CD4-positive, alpha-beta T cell (primary cell): ENCODE measurements around the gene TEKT5. TPM values are rescaled to one million over a fixed set of nuclear protein-coding genes. Genes with fewer than 3 reads are reported as not detected.

Experiments
- ATAC-seq: fragments of 200-7000 bp; cut with Tn5 transposase; one replicate; pipeline ENCODE4 v1.10.0; 2022; ENCODE audit warnings: mild to moderate bottlenecking; ENCODE audit not compliant: poor library complexity
- CTCF ChIA-PET: fragments of 350-600 bp; sonication (Branson Sonifier 250); formaldehyde crosslinking; loops from one replicate; lab custom pipeline; 2021; ENCODE audit warnings: antibody characterized with exemption, inconsistent platforms; lab: Charles Lee
- POLR2A ChIA-PET: fragments of 350-600 bp; sonication (Branson Sonifier 250); formaldehyde crosslinking; loops from one replicate; lab custom pipeline; 2021; ENCODE audit warnings: antibody characterized with exemption, inconsistent platforms; lab: Charles Lee
- DNase-seq, 14 experiments: peaks; one replicate each; pipeline ENCODE4 v3.0.0-alpha.2; 2013 to 2020; ENCODE audit warnings: mixed read lengths in 2 of 14
- H3K27ac ChIP-seq, 2 donors: one replicate each; pipeline versions ENCODE4 v1.5.1 to v1.7.0; 2013; ENCODE audit warnings: low read length in 2 of 2, low read depth in 1 of 2, mild to moderate bottlenecking in 1 of 2
- H3K27me3 ChIP-seq, 2 experiments: 1 replicate in 1 of 2; 2 replicates in 1 of 2; pipeline versions ENCODE4 v1.6.1 to v1.7.0; 2013; ENCODE audit warnings: low read length in 2 of 2, control low read depth in 1 of 2, mild to moderate bottlenecking in 1 of 2, moderate library complexity in 1 of 2; ENCODE audit not compliant: insufficient read depth in 2 of 2, control insufficient read depth in 1 of 2
- H3K36me3 ChIP-seq: one replicate; pipeline ENCODE4 v1.6.1; 2013; ENCODE audit warnings: low read length, control low read depth; ENCODE audit not compliant: insufficient read depth
- H3K4me1 ChIP-seq: one replicate; pipeline ENCODE4 v1.6.1; 2013; ENCODE audit warnings: low read length, control low read depth; ENCODE audit not compliant: insufficient read depth
- H3K4me3 ChIP-seq: one replicate; pipeline ENCODE4 v1.5.1; 2013; ENCODE audit warnings: mild to moderate bottlenecking, low read length, moderate library complexity
- H3K9me3 ChIP-seq, 2 experiments: 1 replicate in 1 of 2; 2 replicates in 1 of 2; pipeline versions ENCODE4 v1.6.1 to v1.7.0; 2013; ENCODE audit warnings: low read length in 2 of 2, mild to moderate bottlenecking in 2 of 2, control low read depth in 1 of 2, moderate library complexity in 1 of 2; ENCODE audit not compliant: control insufficient read depth in 1 of 2, insufficient read depth in 1 of 2
- H3K27ac Mint-ChIP-seq: one replicate; pipeline ENCODE4 v1.8.0; 2020; ENCODE audit warnings: mixed read lengths
- H3K27me3 Mint-ChIP-seq: one replicate; pipeline ENCODE4 v1.8.0; 2021; ENCODE audit warnings: mixed read lengths
- H3K36me3 Mint-ChIP-seq: one replicate; pipeline ENCODE4 v1.8.0; 2021; ENCODE audit warnings: low read depth, mixed read lengths
- H3K4me1 Mint-ChIP-seq: one replicate; pipeline ENCODE4 v1.8.0; 2021; ENCODE audit warnings: low read depth, mixed read lengths
- H3K4me3 Mint-ChIP-seq: one replicate; pipeline ENCODE4 v1.8.0; 2020; ENCODE audit warnings: mild to moderate bottlenecking, mixed read lengths
- H3K9me3 Mint-ChIP-seq: one replicate; pipeline ENCODE4 v1.8.0; 2020; ENCODE audit warnings: mixed read lengths
- CTCF ChIP-seq: fragments of 200-600 bp; IDR thresholded peaks from one replicate; pipeline ENCODE4 v1.8.0; 2022; ENCODE audit warnings: antibody characterized with exemption, mild to moderate bottlenecking
- intact Hi-C, 2 experiments: fragments of 100-400 bp; cut with DNase I in 1 of 2; cut with micrococcal nuclease in 1 of 2; formaldehyde crosslinking; loops; one replicate each; pipeline versions ENCODE4 v1.15.1 to v1.9.0; 2023 to 2025; cut with DNase I, micrococcal nuclease
- total RNA-seq, 174 experiments: library from RNA in 2 of 174; stranded (reverse) in 2 of 174; gene quantifications; one replicate each; pipeline ENCODE4 v1.2.3 and lab custom pipeline; 2021 to 2026

The TEKT5 gene
- total RNA-seq, 2 experiments from 2014 or later = not detected

DNA sequence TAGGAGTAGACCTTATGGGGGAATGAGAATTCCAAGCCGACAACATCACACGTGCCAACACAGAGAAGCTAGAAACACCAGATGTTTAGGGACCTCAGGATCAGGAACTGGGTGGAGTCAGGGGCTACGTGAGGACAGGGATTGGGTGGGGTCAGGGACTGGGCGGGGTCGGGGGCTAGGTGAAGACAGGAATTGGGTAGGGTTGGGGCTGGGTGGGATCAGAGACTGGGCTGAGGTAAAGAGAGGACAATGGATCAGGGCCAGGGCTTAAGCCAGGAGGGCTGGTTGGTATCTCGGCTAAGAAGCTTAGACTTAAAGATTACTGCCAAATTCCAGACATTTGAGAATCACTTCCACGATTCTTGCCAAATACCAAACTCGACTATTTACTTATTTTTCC is 11.6 kb downstream of the TEKT5 start:
- no peak overlapping the region for H3K27ac Mint-ChIP-seq
- DNase-seq (no peak), ATAC-seq (no peak)
- peaks cover 8% of the 10 kb centered on the region for H3K27me3 Mint-ChIP-seq
- POLR2A ChIA-PET = no interaction called here
- Histone ChIP-seq H3K9me3 (no peaks in the 10 kb centered on the region), H3K36me3 (no peaks in the 10 kb centered on the region), H3K4me1 (no peaks in the 10 kb centered on the region), H3K27ac (no peak overlapping the region), H3K4me3 (no peak overlapping the region), H3K27me3 (peaks cover 0 to 2% of the 10 kb centered on the region in 2 experiments)
- no peak for TF ChIP-seq CTCF
- H3K9me3 Mint-ChIP-seq = no peaks in the 10 kb centered on the region
- CTCF ChIA-PET = no interaction called here
- H3K36me3 Mint-ChIP-seq = no peaks in the 10 kb centered on the region
- H3K4me3 Mint-ChIP-seq = no peak overlapping the region
- H3K4me1 Mint-ChIP-seq = no peaks in the 10 kb centered on the region
- intact Hi-C loops = no loop called here

DNA sequence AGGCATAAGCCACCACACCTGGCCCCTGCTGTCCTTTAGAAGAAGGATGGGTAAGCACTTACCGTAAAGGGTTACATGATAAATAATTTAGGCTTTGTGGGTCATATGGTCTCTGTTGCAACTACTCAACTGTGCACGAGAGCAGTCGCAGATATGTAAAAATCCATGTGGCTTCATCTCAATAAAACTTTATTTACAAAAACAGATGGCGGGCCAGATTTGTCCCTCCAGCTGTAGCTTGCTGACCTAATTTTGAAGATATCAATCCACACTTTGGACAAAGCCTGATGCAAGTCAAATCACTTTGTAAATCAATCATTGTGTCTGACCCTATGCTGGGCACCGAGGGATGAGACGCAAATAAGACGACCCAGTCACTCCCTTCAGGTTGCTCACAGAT is 12.1 kb downstream of the TEKT5 start:
- Mint-ChIP-seq H3K27me3 (peaks cover 8% of the 10 kb centered on the region), H3K36me3 (no peaks in the 10 kb centered on the region), H3K27ac (no peak overlapping the region), H3K4me3 (no peak overlapping the region), H3K4me1 (no peaks in the 10 kb centered on the region), H3K9me3 (no peaks in the 10 kb centered on the region)
- Histone ChIP-seq H3K27ac (no peak overlapping the region), H3K9me3 (no peaks in the 10 kb centered on the region), H3K27me3 (peaks cover 0 to 2% of the 10 kb centered on the region in 2 experiments), H3K4me1 (no peaks in the 10 kb centered on the region), H3K4me3 (no peak overlapping the region), H3K36me3 (no peaks in the 10 kb centered on the region)
- ChIA-PET POLR2A (no interaction called here), CTCF (no interaction called here)
- intact Hi-C loops = no loop called here
- ATAC-seq (no peak), DNase-seq (no peak)
- TF ChIP-seq CTCF = no peak

DNA sequence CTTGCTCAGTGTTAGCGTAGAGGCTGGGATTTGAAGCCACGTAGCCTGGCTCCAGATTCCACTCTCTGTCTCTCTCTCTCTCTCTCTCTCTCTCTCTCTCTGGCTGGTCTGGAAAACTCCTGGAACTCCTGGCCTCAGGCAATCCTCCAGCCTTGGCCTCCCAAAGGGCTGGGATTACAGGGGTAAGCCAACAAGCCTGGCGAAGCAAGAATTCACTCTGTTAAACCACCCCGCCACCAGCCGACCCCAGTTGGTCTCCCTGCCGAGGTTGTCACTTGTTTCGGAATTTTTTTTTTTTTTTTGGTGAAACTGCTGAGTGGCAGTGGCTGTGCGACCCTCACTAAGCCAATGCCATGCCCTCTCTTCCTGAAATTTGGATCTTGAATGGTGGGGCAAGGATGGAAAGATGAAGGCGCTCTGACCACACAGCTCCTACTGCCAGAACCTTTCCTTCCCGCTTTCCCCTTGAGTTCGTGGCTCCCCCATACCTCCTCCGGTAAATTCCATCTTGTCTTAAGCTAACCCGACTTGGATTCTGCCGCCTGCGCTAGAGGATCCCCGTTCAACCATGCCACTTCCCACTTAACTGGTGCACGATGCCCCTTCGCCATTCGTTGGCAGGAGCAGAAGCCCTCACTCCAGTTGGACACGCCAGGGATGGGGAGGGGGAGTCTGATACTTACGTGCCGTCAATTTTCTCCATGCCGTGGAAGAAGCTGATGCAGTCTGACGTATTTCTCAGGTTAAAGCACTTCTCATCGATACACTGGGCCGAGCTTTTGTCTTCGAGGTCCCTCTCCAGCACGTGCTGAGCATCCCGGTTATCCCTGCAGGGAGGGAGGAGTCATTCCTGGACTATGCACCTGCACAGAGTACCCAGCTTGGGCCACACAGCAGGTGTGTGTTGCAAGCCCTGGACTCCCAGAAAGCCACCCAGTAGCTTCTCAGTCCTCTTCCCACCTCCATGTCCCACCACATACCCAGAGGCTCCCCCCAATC is 13.1 kb downstream of the TEKT5 start:
- ATAC-seq (no peak), DNase-seq (no peak)
- H3K27me3 Mint-ChIP-seq = peaks cover 5% of the 10 kb centered on the region
- H3K9me3 Mint-ChIP-seq = no peaks in the 10 kb centered on the region
- no peaks in the 10 kb centered on the region for H3K4me1 ChIP-seq
- H3K4me3 ChIP-seq = no peak overlapping the region
- intact Hi-C loops = no loop called here
- H3K36me3 ChIP-seq = no peaks in the 10 kb centered on the region
- ChIA-PET POLR2A (no interaction called here), CTCF (no interaction called here)
- H3K27ac Mint-ChIP-seq = no peak overlapping the region
- no peaks in the 10 kb centered on the region for H3K9me3 ChIP-seq
- no peaks in the 10 kb centered on the region for H3K4me1 Mint-ChIP-seq
- no peaks in the 10 kb centered on the region for H3K36me3 Mint-ChIP-seq
- no peak for TF ChIP-seq CTCF
- H3K27ac ChIP-seq = no peak overlapping the region
- H3K27me3 ChIP-seq = peaks cover 0 to 2% of the 10 kb centered on the region in 2 experiments
- H3K4me3 Mint-ChIP-seq = no peak overlapping the region
